Measurements from ENCODE around the gene C11orf54. TPM values are rescaled to one million over a fixed set of nuclear protein-coding genes. Genes with fewer than 3 reads are reported as not detected.
A peak's percentile ranks its signal among the peaks of the same experiment; 100 is the strongest.
"Not testable (repeated sequence)": the region's sequence is repeated elsewhere in the genome, so short reads cannot be mapped to it uniquely, and the experiment has no call there.

Gene C11orf54
- total RNA-seq, 2 donors from 2014 or later: 29.5 to 55.0 TPM

- ATAC-seq; H3K9me3 Mint-ChIP-seq; DNase-seq (ENCODE audit: low spot score in 2 of 2); H3K27ac Mint-ChIP-seq: not testable (repeated sequence)
- peaks cover 16 to 17% of the 10 kb centered on the region in 2 donors for H3K36me3 Mint-ChIP-seq
Observed at GRCh38 chr11:93745005-93745755, 3.7 kb downstream of the C11orf54 start.

GRCh38 chr11:93746101-93746500 lies 4.6 kb downstream of the C11orf54 start:
- DNase-seq (ENCODE audit: low spot score in 2 of 2): no peak
- no peaks in the 10 kb centered on the region for H3K9me3 Mint-ChIP-seq
- H3K36me3 Mint-ChIP-seq: peaks cover 7 to 9% of the 10 kb centered on the region in 2 donors
- no peak overlapping the region for H3K27ac Mint-ChIP-seq
- ATAC-seq: no peak

GRCh38 chr11:93747122-93747521 lies 5.7 kb downstream of the C11orf54 start:
- Mint-ChIP-seq H3K27ac (no peak overlapping the region), H3K36me3 (no peaks in the 10 kb centered on the region), H3K9me3 (no peaks in the 10 kb centered on the region)
- DNase-seq (ENCODE audit: low spot score in 2 of 2): no peak
- no peak for ATAC-seq

GRCh38 chr11:93751001-93751400 lies 9.5 kb downstream of the C11orf54 start:
- ATAC-seq: no peak
- no peaks in the 10 kb centered on the region for H3K9me3 Mint-ChIP-seq

GRCh38 chr11:93753241-93753640 lies 11.8 kb downstream of the C11orf54 start:
- ATAC-seq (no peak), DNase-seq (ENCODE audit: low spot score in 2 of 2) (no peak)
- peaks cover 7 to 8% of the 10 kb centered on the region in 2 donors for H3K36me3 Mint-ChIP-seq
- no peaks in the 10 kb centered on the region for H3K9me3 Mint-ChIP-seq
- H3K27ac Mint-ChIP-seq: no peak overlapping the region

More at GRCh38 chr11:93751001-93751400, 9.5 kb downstream of the C11orf54 start:
- no peak for DNase-seq (ENCODE audit: low spot score in 2 of 2)
- Mint-ChIP-seq H3K27ac (no peak overlapping the region), H3K36me3 (no peaks in the 10 kb centered on the region)

- peaks cover 8 to 14% of the 10 kb centered on the region in 2 donors for H3K36me3 Mint-ChIP-seq
- no peak for ATAC-seq
- DNase-seq (ENCODE audit: low spot score in 2 of 2): no peak
- no peaks in the 10 kb centered on the region for H3K9me3 Mint-ChIP-seq
- H3K27ac Mint-ChIP-seq: no peak overlapping the region
Observed at GRCh38 chr11:93756748-93757147, 15.3 kb downstream of the C11orf54 start.

GRCh38 chr11:93757301-93757700 lies 15.8 kb downstream of the C11orf54 start:
- Mint-ChIP-seq H3K27ac (no peak overlapping the region), H3K36me3 (peaks cover 8 to 14% of the 10 kb centered on the region in 2 donors), H3K9me3 (no peaks in the 10 kb centered on the region)
- ATAC-seq (no peak), DNase-seq (ENCODE audit: low spot score in 2 of 2) (no peak)

GRCh38 chr11:93757924-93758865 lies 16.7 kb downstream of the C11orf54 start:
- H3K27ac Mint-ChIP-seq: no peak overlapping the region
- H3K9me3 Mint-ChIP-seq: no peaks in the 10 kb centered on the region
- peaks cover 8 to 14% of the 10 kb centered on the region in 2 donors for H3K36me3 Mint-ChIP-seq
- DNase-seq (ENCODE audit: low spot score in 2 of 2): no peak
- ATAC-seq: no peak

GRCh38 chr11:93759123-93759522 lies 17.7 kb downstream of the C11orf54 start:
- ATAC-seq, H3K9me3 Mint-ChIP-seq: not testable (repeated sequence)
- peaks cover 8 to 14% of the 10 kb centered on the region in 2 donors for H3K36me3 Mint-ChIP-seq

GRCh38 chr11:93761910-93762309 lies 20.4 kb downstream of the C11orf54 start:
- H3K9me3 Mint-ChIP-seq: peaks cover 0 to 2% of the 10 kb centered on the region in 2 donors
- ATAC-seq (no peak), DNase-seq (ENCODE audit: low spot score in 2 of 2) (no peak)
- H3K27ac Mint-ChIP-seq: no peak overlapping the region
- H3K36me3 Mint-ChIP-seq: peaks cover 8 to 32% of the 10 kb centered on the region in 2 donors

More at GRCh38 chr11:93759123-93759522, 17.7 kb downstream of the C11orf54 start:
- H3K27ac Mint-ChIP-seq; DNase-seq (ENCODE audit: low spot score in 2 of 2): not testable (repeated sequence)

GRCh38 chr11:93765551-93765950 lies 24.1 kb downstream of the C11orf54 start:
- DNase-seq (ENCODE audit: low spot score in 2 of 2) (no peak), ATAC-seq (no peak)
- Mint-ChIP-seq H3K9me3 (peaks cover 0 to 12% of the 10 kb centered on the region in 2 donors), H3K36me3 (peaks cover 9 to 31% of the 10 kb centered on the region in 2 donors), H3K27ac (peak overlapping the region in 1 of 2 donors; percentile 55)

GRCh38 chr11:93766504-93766903 lies 25.0 kb downstream of the C11orf54 start:
- peaks cover 9 to 32% of the 10 kb centered on the region in 2 donors for H3K36me3 Mint-ChIP-seq
- peaks cover 0 to 12% of the 10 kb centered on the region in 2 donors for H3K9me3 Mint-ChIP-seq
- no peak overlapping the region for H3K27ac Mint-ChIP-seq
- ATAC-seq: no peak
- DNase-seq (ENCODE audit: low spot score in 2 of 2): no peak

GRCh38 chr11:93767018-93767417 lies 25.5 kb downstream of the C11orf54 start:
- Mint-ChIP-seq H3K36me3 (peaks cover 9 to 37% of the 10 kb centered on the region in 2 donors), H3K27ac (no peak overlapping the region), H3K9me3 (peaks cover 0 to 12% of the 10 kb centered on the region in 2 donors)
- no peak for DNase-seq (ENCODE audit: low spot score in 2 of 2)
- no peak for ATAC-seq

- Mint-ChIP-seq H3K36me3 (peaks cover 18 to 50% of the 10 kb centered on the region in 2 donors), H3K27ac (no peak overlapping the region), H3K9me3 (peaks cover 0 to 12% of the 10 kb centered on the region in 2 donors)
- ATAC-seq (no peak), DNase-seq (ENCODE audit: low spot score in 2 of 2) (no peak)
Observed at GRCh38 chr11:93770160-93770559, 28.7 kb downstream of the C11orf54 start.

GRCh38 chr11:93772123-93772522 lies 30.7 kb downstream of the C11orf54 start:
- Mint-ChIP-seq H3K27ac (no peak overlapping the region), H3K36me3 (peaks cover 15 to 30% of the 10 kb centered on the region in 2 donors), H3K9me3 (peaks cover 0 to 8% of the 10 kb centered on the region in 2 donors)
- no peak for ATAC-seq
- DNase-seq (ENCODE audit: low spot score in 2 of 2): no peak

GRCh38 chr11:93773045-93773477 lies 31.6 kb downstream of the C11orf54 start:
- DNase-seq (ENCODE audit: low spot score in 2 of 2): no peak
- Mint-ChIP-seq H3K36me3 (peaks cover 12 to 26% of the 10 kb centered on the region in 2 donors), H3K9me3 (peaks cover 0 to 6% of the 10 kb centered on the region in 2 donors), H3K27ac (no peak overlapping the region)
- ATAC-seq: no peak

Measured in activated naive CD4-positive, alpha-beta T cell treated with anti-CD3 and anti-CD28 coated beads, Interleukin-2, amount 50 U/mL, for 72 hours (primary cell).